ENCODE measurements around the gene MEX3C. TPM values are rescaled to one million over a fixed set of nuclear protein-coding genes. Genes with fewer than 3 reads are reported as not detected.
A peak's percentile ranks its signal among the peaks of the same experiment; 100 is the strongest.

MEX3C gene
- total and polyA plus RNA-seq, 12 donors, result 7.0 to 38.9 (median 29.6) TPM

- Histone ChIP-seq H3K9me3 (replicated peaks in 1 of 3) (no peaks in the 10 kb centered on the region), H3K36me3 (replicated peaks in 1 of 2) (no peaks in the 10 kb centered on the region), H3K27ac (no peak overlapping the region), H3K27me3 (no peaks in the 10 kb centered on the region), H3K4me1 (replicated peaks in 1 of 2) (peaks cover 35 to 77% of the 10 kb centered on the region in 2 donors), H3K4me3 (no peak overlapping the region)
- 56 to 61% (median 58%) methylated on average over 4 of the region's 4 CpGs for WGBS, 4 donors
- no peak for DNase-seq
- intact Hi-C loops (cut with DNase I), result no loop called here
- TF ChIP-seq CTCF (IDR thresholded peaks at IDR 0.05), result no peak
- TF ChIP-seq POLR2A (IDR thresholded peaks at IDR 0.05), result no peak
Observed at GRCh38 chr18:51191128-51191717, 6.3 kb downstream of the MEX3C start.

- Histone ChIP-seq H3K27ac (no peak overlapping the region), H3K4me3 (no peak overlapping the region), H3K9me3 (replicated peaks in 1 of 3) (no peaks in the 10 kb centered on the region), H3K4me1 (replicated peaks in 1 of 2) (peaks cover 28 to 74% of the 10 kb centered on the region in 2 donors), H3K27me3 (no peaks in the 10 kb centered on the region), H3K36me3 (replicated peaks in 1 of 2) (no peaks in the 10 kb centered on the region)
- no peak for DNase-seq
- TF ChIP-seq CTCF (IDR thresholded peaks at IDR 0.05) (no peak), POLR2A (IDR thresholded peaks at IDR 0.05) (no peak)
- intact Hi-C loops (cut with DNase I), result no loop called here
Observed at GRCh38 chr18:51190000-51190399, 7.5 kb downstream of the MEX3C start.

- H3K36me3 ChIP-seq (replicated peaks in 1 of 2), result no peaks in the 10 kb centered on the region
- peaks cover 10 to 61% of the 10 kb centered on the region in 2 donors for H3K4me1 ChIP-seq (replicated peaks in 1 of 2)
- 93 to 99% (median 95%) methylated on average over 5 to 6 of the region's 6 CpGs for WGBS, 4 donors
- no peak overlapping the region for H3K27ac ChIP-seq
- DNase-seq, result no peak
- no peaks in the 10 kb centered on the region for H3K27me3 ChIP-seq
- H3K4me3 ChIP-seq, result no peak overlapping the region
- no peak for TF ChIP-seq POLR2A (IDR thresholded peaks at IDR 0.05)
- TF ChIP-seq CTCF (IDR thresholded peaks at IDR 0.05), result no peak
- intact Hi-C loops (cut with DNase I), result no loop called here
- H3K9me3 ChIP-seq (replicated peaks in 1 of 3), result no peaks in the 10 kb centered on the region
Observed at GRCh38 chr18:51188024-51188701, 9.3 kb downstream of the MEX3C start.

GRCh38 chr18:51185075-51185474 lies 12.4 kb downstream of the MEX3C start:
- no peak for TF ChIP-seq CTCF (IDR thresholded peaks at IDR 0.05)
- no peak for TF ChIP-seq POLR2A (IDR thresholded peaks at IDR 0.05)
- H3K9me3 ChIP-seq (replicated peaks in 1 of 3), result no peaks in the 10 kb centered on the region
- intact Hi-C loops (cut with DNase I), result no loop called here
- WGBS, 4 donors, result 25 to 67% (median 48%) methylated on average over 1 of the region's 1 CpG
- H3K27me3 ChIP-seq, result no peaks in the 10 kb centered on the region
- H3K4me3 ChIP-seq, result no peak overlapping the region
- DNase-seq, result peak in 6 of 7 donors; percentile 35 to 67 (median 46)
- H3K36me3 ChIP-seq (replicated peaks in 1 of 2), result no peaks in the 10 kb centered on the region
- peaks cover 0 to 30% of the 10 kb centered on the region in 2 donors for H3K4me1 ChIP-seq (replicated peaks in 1 of 2)
- no peak overlapping the region for H3K27ac ChIP-seq

All from adrenal gland (tissue), 12 donors.